HG02588 (cell line): ENCODE data around the gene CCDC137.
A peak's percentile ranks its signal among the peaks of the same experiment; 100 is the strongest.
"Not testable (repeated sequence)": the region's sequence is repeated elsewhere in the genome, so short reads cannot be mapped to it uniquely, and the experiment has no call there.

ENCODE experiments used
- ATAC-seq: cut with Tn5 transposase; IDR thresholded peaks from one replicate; pipeline ENCODE4 v1.9.1; 2021; ENCODE audit warnings: mild to moderate bottlenecking, moderate library complexity; ENCODE audit not compliant: unreplicated experiment

Gene CCDC137

GRCh38 chr17:81648707-81649085 is 17.8 kb upstream of the CCDC137 start:
- ATAC-seq: no peak

GRCh38 chr17:81650951-81651350 is 15.6 kb upstream of the CCDC137 start:
- ATAC-seq: no peak

- ATAC-seq: no peak
Measured at GRCh38 chr17:81651692-81652091, 14.8 kb upstream of the CCDC137 start.

- ATAC-seq: no peak
Measured at GRCh38 chr17:81652906-81653771, 13.4 kb upstream of the CCDC137 start.

GRCh38 chr17:81655378-81656117 is 11.0 kb upstream of the CCDC137 start:
- ATAC-seq: no peak

GRCh38 chr17:81656118-81656743 is 10.3 kb upstream of the CCDC137 start, which contains the start of gene PDE6G:
TSS of gene PDE6G (minus strand) at chr17:81656542. CDS start at chr17:81653305, 3,237 bp downstream.
- no peak for ATAC-seq

- ATAC-seq: no peak
Measured at GRCh38 chr17:81656835-81657234, 9.7 kb upstream of the CCDC137 start.

GRCh38 chr17:81659038-81659437 is 7.5 kb upstream of the CCDC137 start:
- no peak for ATAC-seq

GRCh38 chr17:81660441-81660840 is 6.1 kb upstream of the CCDC137 start:
- no peak for ATAC-seq

- no peak for ATAC-seq
Measured at GRCh38 chr17:81662002-81662401, 4.5 kb upstream of the CCDC137 start.

GRCh38 chr17:81664051-81664470 is 2.5 kb upstream of the CCDC137 start:
- no peak for ATAC-seq

GRCh38 chr17:81665205-81666091 is 1.1 kb upstream of the CCDC137 start:
- peak; percentile 6 for ATAC-seq

- ATAC-seq: peak; percentile 11
Measured at GRCh38 chr17:81666092-81666341, 520 bp upstream of the CCDC137 start.

- no peak for ATAC-seq
Measured at GRCh38 chr17:81667754-81668153, 1.2 kb downstream of the CCDC137 start.

- ATAC-seq: no peak
Measured at GRCh38 chr17:81672504-81672903, 6.0 kb downstream of the CCDC137 start.

- no peak for ATAC-seq
Measured at GRCh38 chr17:81672954-81673353, 6.4 kb downstream of the CCDC137 start.

GRCh38 chr17:81673561-81674258 is 7.2 kb downstream of the CCDC137 start:
- no peak for ATAC-seq

- not testable (repeated sequence) for ATAC-seq
Measured at GRCh38 chr17:81675515-81676221, 9.1 kb downstream of the CCDC137 start.

- no peak for ATAC-seq
Measured at GRCh38 chr17:81676906-81677305, 10.4 kb downstream of the CCDC137 start.

GRCh38 chr17:81680150-81680549 is 13.6 kb downstream of the CCDC137 start:
- no peak for ATAC-seq
